Measurements from ENCODE around the gene SH2D1B.

SH2D1B gene

DNA sequence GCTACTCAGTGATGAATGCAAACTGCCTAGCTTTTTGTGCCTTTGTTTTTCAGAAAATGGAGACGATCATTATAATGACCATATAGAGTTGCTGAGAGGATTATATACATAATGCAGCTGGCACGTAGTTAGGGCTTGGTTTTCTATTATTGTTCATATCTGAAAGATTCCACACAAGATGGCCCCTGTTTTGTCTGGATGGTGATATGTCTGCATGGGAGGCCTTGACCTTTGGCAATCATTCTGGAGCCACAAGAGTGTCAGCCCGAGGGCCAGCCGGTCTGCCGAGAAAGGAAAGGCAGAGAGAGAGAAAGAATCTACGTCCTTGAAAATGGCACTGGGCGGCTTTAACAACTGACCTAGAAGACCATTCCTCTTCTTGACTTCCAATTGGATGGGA, 5.7 kb upstream of the SH2D1B start:
- no peaks in the 10 kb centered on the region for H3K36me3 ChIP-seq (ENCODE audit: insufficient read depth, low read length)
- no peaks in the 10 kb centered on the region for H3K4me1 ChIP-seq (ENCODE audit: insufficient read depth, low read length)
- no peak overlapping the region for H3K4me3 ChIP-seq (ENCODE audit: low read length)
- H3K27me3 ChIP-seq (ENCODE audit: insufficient read depth, low read length): no peaks in the 10 kb centered on the region
- no peak overlapping the region for H2AFZ ChIP-seq (ENCODE audit: low read depth, low read length)
- peaks cover 3% of the 10 kb centered on the region for H3K9me3 ChIP-seq (ENCODE audit: low read length)

DNA sequence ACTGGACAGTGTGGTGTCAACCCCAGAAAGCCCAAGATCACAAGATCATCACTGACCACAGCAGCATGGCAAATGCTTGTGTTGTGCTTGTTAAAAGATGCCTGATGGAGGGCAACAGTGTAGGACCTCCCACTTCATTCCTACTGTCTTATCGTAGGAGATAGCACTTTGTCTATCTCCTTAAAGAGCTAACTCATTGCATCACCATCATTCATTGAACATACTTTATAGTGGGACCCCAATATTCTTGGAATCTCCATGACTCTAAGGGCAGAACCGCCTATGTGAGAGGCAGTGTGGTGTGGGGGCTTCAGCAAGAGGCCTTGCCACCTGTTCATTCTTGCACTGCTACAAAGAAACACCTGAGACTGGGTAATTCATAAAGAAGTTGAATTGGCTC, 5.0 kb upstream of the SH2D1B start:
- Histone ChIP-seq H3K36me3 (ENCODE audit: insufficient read depth, low read length) (no peaks in the 10 kb centered on the region), H3K4me3 (ENCODE audit: low read length) (no peak overlapping the region), H3K27me3 (ENCODE audit: insufficient read depth, low read length) (no peaks in the 10 kb centered on the region), H3K4me1 (ENCODE audit: insufficient read depth, low read length) (no peaks in the 10 kb centered on the region), H2AFZ (ENCODE audit: low read depth, low read length) (no peak overlapping the region), H3K9me3 (ENCODE audit: low read length) (peaks cover 3% of the 10 kb centered on the region)

DNA sequence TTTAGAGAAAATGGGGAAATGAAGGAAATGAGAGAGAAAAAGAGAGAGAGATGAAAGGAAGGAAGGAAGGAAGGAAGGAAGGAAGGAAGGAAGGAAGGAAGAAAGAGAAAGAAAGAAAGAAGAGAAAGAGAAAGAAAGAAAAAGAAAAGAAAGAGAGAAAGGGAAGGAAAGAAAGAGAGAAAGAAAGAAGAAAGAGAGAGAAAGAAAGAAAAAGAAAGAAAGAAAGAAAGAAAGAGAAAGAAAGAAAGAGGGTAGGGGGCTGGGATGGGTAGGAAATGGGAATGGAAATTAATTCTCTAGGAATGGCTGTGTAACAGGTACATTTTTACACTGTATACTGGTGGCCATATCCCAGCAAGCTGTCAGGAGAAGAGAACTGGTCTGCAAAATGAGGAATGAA, 4.3 kb upstream of the SH2D1B start:
- Histone ChIP-seq H3K4me1 (ENCODE audit: insufficient read depth, low read length) (no peaks in the 10 kb centered on the region), H2AFZ (ENCODE audit: low read depth, low read length) (no peak overlapping the region), H3K4me3 (ENCODE audit: low read length) (no peak overlapping the region), H3K36me3 (ENCODE audit: insufficient read depth, low read length) (no peaks in the 10 kb centered on the region), H3K27me3 (ENCODE audit: insufficient read depth, low read length) (no peaks in the 10 kb centered on the region), H3K9me3 (ENCODE audit: low read length) (peaks cover 3% of the 10 kb centered on the region)

DNA sequence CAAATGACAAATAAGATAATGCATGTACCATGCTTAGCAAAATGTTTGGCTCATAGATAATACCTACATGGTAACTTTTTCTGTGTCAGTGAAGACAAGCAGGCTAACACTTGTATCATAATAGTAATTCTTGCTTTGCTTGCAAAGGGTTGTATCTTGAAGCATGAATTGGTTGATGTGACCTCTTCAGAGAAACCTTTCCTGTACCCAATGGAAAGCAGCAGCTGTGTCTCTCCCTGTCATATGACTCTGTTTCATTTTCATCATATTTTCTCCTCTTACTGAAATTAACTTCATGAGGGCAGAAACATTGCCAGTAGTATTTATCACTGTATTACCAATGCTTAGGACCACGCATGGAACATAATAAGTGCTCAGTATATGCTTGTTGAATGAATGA, 4.4 kb downstream of the SH2D1B start:
- Histone ChIP-seq H3K4me3 (ENCODE audit: low read length) (no peak overlapping the region), H2AFZ (ENCODE audit: low read depth, low read length) (no peak overlapping the region), H3K9me3 (ENCODE audit: low read length) (no peaks in the 10 kb centered on the region), H3K4me1 (ENCODE audit: insufficient read depth, low read length) (no peaks in the 10 kb centered on the region), H3K27me3 (ENCODE audit: insufficient read depth, low read length) (no peaks in the 10 kb centered on the region), H3K36me3 (ENCODE audit: insufficient read depth, low read length) (no peaks in the 10 kb centered on the region)

DNA sequence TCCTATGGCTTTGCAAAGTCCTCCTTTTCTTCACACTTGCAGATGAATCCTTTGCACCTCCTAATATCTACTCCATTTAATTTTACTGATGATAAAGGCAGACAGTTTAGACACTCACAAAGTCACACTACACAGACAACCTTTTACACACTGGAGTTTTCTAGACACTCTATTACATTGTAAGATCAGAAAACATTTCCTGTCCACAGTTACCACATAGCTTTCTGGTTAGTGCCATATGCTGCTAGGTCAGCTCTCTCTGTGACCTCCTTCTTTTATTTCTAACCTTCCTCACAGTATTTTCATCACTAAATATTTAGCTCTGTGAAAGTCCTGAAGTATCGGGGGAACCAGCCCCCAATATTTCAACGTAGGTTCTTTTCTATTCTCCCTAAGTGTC, 5.1 kb downstream of the SH2D1B start:
- Histone ChIP-seq H3K4me1 (ENCODE audit: insufficient read depth, low read length) (no peaks in the 10 kb centered on the region), H3K27me3 (ENCODE audit: insufficient read depth, low read length) (no peaks in the 10 kb centered on the region), H2AFZ (ENCODE audit: low read depth, low read length) (no peak overlapping the region), H3K36me3 (ENCODE audit: insufficient read depth, low read length) (no peaks in the 10 kb centered on the region), H3K4me3 (ENCODE audit: low read length) (no peak overlapping the region), H3K9me3 (ENCODE audit: low read length) (no peaks in the 10 kb centered on the region)

DNA sequence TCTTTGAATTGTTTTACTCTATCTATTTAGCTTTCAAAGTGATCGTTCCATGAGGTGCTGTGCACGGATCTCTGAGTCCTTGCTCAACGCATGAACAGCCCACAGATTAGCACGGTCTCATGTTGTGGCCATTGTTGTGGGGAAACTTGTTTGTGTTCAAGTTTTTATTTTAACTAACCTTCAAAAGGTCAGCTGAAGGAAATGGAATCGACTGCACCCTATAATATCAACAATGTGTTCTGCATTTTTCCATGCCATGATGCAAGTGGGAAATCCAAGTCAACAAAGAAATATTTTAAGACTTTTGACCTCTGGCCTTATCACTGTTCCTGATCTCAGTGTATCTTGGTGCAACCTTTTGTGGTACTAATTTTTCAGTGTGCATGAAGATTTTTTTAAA, 6.1 kb downstream of the SH2D1B start:
- Histone ChIP-seq H3K4me3 (ENCODE audit: low read length) (no peak overlapping the region), H3K4me1 (ENCODE audit: insufficient read depth, low read length) (peaks cover 4% of the 10 kb centered on the region), H3K9me3 (ENCODE audit: low read length) (no peaks in the 10 kb centered on the region), H3K27me3 (ENCODE audit: insufficient read depth, low read length) (no peaks in the 10 kb centered on the region), H3K36me3 (ENCODE audit: insufficient read depth, low read length) (no peaks in the 10 kb centered on the region), H2AFZ (ENCODE audit: low read depth, low read length) (no peak overlapping the region)

DNA sequence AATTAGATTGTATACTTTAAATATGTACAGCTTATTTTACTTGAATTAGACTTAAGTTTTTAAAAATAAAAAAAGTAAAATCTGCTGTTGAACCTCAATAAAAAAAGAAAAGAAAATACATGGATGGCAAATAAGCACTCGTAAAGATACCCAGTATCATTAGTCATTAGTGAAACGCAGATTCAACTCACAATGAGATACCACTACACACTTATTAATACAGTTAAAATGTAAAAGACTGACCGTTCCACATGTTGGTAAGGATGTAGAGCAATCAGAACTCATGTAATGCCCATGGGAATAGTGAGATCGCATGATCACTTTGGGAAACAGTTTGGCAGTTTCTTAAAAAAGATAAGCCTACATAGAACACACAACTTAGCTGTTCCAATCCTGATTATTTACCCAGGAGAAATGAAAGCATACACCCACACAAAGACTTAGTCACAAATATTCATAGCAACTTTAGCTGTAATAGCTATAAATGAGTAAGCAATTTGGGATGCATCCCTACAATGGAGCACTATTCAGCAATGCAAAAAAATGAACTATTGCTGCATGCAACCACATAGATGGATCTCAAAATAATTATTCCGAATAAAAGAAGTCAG, 7.3 kb downstream of the SH2D1B start:
- Histone ChIP-seq H3K9me3 (ENCODE audit: low read length) (no peaks in the 10 kb centered on the region), H3K4me3 (ENCODE audit: low read length) (no peak overlapping the region), H3K4me1 (ENCODE audit: insufficient read depth, low read length) (peaks cover 4% of the 10 kb centered on the region)

DNA sequence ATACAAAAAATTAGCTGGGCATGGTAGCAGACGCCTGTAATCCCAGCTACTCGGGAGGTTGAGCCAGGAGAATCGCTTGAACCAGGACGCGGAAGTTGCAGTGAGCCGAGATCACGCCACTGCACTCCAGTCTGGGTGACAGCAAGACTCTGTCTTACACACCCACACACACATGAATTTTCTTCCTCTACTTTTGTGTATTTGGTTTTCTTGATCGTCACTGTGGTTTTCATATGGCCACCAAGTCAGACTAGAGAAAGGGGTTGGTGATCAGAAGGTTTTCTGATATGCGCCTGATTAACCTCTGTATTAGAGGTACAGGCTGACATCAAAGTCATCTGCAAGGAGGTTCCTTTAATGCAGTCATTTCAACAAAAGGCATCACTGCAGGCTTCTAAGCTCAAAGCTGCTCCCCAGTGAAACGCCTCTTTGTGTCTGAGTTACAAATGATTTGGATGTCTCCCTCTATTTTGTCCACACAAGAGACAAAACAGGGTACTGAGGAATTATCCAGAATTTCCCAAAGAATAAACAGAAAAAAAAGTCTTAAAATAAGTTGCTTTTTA, 11.1 kb downstream of the SH2D1B start:
- Histone ChIP-seq H3K36me3 (ENCODE audit: insufficient read depth, low read length) (no peaks in the 10 kb centered on the region), H3K27me3 (ENCODE audit: insufficient read depth, low read length) (no peaks in the 10 kb centered on the region), H3K4me3 (ENCODE audit: low read length) (no peak overlapping the region), H2AFZ (ENCODE audit: low read depth, low read length) (no peak overlapping the region), H3K4me1 (ENCODE audit: insufficient read depth, low read length) (peaks cover 15% of the 10 kb centered on the region), H3K9me3 (ENCODE audit: low read length) (no peaks in the 10 kb centered on the region)

More for the DNA sequence above, 7.3 kb downstream of the SH2D1B start:
- Histone ChIP-seq H3K36me3 (ENCODE audit: insufficient read depth, low read length) (no peaks in the 10 kb centered on the region), H3K27me3 (ENCODE audit: insufficient read depth, low read length) (no peaks in the 10 kb centered on the region), H2AFZ (ENCODE audit: low read depth, low read length) (no peak overlapping the region)

DNA sequence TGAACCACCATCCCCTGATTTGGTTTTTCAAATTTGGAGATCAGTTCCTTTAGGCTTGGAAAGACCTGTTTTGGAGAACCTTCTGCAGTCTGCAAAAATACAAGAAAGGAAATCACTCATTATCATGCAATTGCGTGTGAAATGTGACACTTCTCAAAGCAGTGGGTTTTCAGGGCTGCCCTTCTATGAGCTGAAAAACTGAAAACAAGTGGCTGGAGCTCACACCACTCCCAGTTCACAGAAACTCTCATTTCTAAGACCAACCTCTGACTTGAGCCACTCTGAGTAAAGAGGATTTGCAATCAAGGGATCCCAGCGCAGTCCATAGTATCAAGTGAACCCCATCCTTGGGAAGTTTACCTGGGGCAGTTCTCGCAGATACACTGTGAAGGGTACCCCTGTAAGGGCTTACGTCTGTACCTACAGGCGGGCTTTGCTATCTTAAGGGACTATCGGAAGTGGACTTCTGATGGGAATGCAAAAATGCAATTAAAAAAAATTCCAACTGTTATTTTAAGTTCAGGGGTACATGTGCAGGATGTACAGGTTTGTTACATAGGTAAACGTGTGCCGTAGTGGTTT, 12.8 kb downstream of the SH2D1B start:
- H3K9me3 ChIP-seq (ENCODE audit: low read length): no peaks in the 10 kb centered on the region
- no peaks in the 10 kb centered on the region for H3K36me3 ChIP-seq (ENCODE audit: insufficient read depth, low read length)
- H3K4me1 ChIP-seq (ENCODE audit: insufficient read depth, low read length): peaks cover 15% of the 10 kb centered on the region
- peak overlapping the region; percentile 14 for H2AFZ ChIP-seq (ENCODE audit: low read depth, low read length)
- H3K27me3 ChIP-seq (ENCODE audit: insufficient read depth, low read length): no peaks in the 10 kb centered on the region
- H3K4me3 ChIP-seq (ENCODE audit: low read length): no peak overlapping the region

DNA sequence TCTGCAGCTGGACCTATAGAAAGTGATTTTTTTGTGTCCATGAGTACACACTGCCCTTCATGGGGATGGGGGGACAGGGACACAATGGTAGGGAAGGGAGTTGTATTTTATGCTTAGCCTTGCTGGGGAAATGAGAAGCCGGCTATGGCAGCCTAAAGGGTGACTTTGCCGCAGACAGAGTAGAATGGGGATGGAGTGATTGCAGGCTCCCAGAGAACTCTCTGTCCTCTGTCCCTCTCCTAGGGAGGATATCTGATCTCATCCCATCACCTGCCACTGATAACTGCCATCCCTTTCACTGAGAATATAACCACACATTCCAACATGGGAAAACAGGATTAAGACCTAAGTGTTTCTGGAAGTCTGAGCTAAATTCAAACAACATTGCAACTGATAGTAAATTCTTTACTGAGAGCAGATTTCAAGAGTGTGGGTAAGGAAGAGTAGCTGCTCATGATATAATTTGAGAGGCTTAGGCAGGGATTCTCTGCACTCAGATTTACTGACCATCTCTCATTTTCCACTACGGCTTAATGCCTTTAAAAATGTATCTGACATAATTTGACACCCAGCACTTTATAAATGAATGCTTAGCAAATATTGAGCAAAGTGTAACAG, 13.9 kb downstream of the SH2D1B start:
- Histone ChIP-seq H3K4me3 (ENCODE audit: low read length) (no peak overlapping the region), H3K36me3 (ENCODE audit: insufficient read depth, low read length) (no peaks in the 10 kb centered on the region), H2AFZ (ENCODE audit: low read depth, low read length) (peak overlapping the region; percentile 14), H3K9me3 (ENCODE audit: low read length) (no peaks in the 10 kb centered on the region), H3K27me3 (ENCODE audit: insufficient read depth, low read length) (no peaks in the 10 kb centered on the region), H3K4me1 (ENCODE audit: insufficient read depth, low read length) (peaks cover 15% of the 10 kb centered on the region)

DNA sequence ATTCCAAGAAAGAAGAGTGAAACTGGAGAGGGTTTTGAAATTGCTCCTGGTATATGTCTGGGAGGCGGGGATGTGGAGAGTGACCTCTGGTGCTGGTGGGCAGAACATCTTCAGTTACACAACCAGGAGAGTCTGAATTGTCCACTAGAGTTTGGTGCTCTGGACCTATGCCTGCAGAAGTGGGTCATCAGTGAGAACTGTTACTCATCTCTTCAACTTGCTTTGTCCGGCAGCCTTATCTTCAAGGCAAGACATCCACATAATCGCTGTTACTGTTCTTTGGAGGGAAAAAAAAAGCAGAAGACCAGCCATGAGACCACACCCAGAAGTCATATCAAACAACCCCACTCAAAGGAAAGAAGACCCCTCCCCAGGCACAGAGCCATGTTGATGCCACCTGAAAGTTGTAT, 14.9 kb downstream of the SH2D1B start:
- no peak overlapping the region for H3K4me3 ChIP-seq (ENCODE audit: low read length)
- H2AFZ ChIP-seq (ENCODE audit: low read depth, low read length): no peak overlapping the region

DNA sequence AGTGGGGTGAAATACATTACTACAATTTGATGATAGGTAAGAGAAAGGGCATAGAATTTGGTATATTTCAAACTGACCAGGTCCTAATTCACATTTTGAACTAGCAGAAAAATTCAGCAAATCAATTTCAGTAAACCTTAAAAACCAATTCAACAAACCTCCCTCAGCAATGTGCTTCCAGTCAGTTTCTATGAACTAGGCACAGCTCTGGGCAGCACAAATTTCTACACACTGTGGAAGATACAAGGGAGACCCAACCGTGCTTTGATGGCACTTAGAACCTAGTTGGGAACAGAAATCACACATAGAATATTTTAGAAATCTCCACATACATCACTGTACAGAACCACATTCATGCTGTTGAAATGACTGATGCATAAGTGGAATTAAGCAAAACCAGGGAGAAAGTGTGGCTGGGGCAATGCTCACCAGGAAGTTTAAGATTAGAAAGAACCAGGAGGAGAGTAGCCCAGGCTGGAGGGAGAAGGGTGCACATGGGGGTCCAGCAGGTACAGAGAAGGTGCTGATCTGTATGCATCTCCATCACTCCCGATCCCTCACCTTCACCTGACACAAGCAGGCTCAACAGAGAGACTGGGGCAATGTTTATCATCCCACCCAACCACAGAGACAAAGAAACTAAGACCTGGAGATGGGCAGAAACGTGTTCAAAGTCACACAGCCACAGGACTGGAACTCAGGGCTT, 15.6 kb downstream of the SH2D1B start:
- Histone ChIP-seq H3K9me3 (ENCODE audit: low read length) (no peaks in the 10 kb centered on the region), H3K4me1 (ENCODE audit: insufficient read depth, low read length) (peaks cover 17% of the 10 kb centered on the region), H3K4me3 (ENCODE audit: low read length) (no peak overlapping the region), H2AFZ (ENCODE audit: low read depth, low read length) (no peak overlapping the region), H3K36me3 (ENCODE audit: insufficient read depth, low read length) (no peaks in the 10 kb centered on the region), H3K27me3 (ENCODE audit: insufficient read depth, low read length) (no peaks in the 10 kb centered on the region)

More for the DNA sequence above, 14.9 kb downstream of the SH2D1B start:
- H3K9me3 ChIP-seq (ENCODE audit: low read length): no peaks in the 10 kb centered on the region
- no peaks in the 10 kb centered on the region for H3K36me3 ChIP-seq (ENCODE audit: insufficient read depth, low read length)
- H3K4me1 ChIP-seq (ENCODE audit: insufficient read depth, low read length): peaks cover 15% of the 10 kb centered on the region
- H3K27me3 ChIP-seq (ENCODE audit: insufficient read depth, low read length): no peaks in the 10 kb centered on the region

All from neuron (in vitro differentiated cells).